Purkinje cell (primary cell): ENCODE data around the gene PUS1. TPM values are rescaled to one million over a fixed set of nuclear protein-coding genes. Genes with fewer than 3 reads are reported as not detected.

Experiments
- polyA plus RNA-seq: library from polyadenylated mRNA; unstranded; fragments of >200 nt; fragmentation: Nextera tagmentation; gene quantifications from 2 replicates; pipeline ENCODE4 v1.2.1, GENCODE V29; 2014

PUS1 gene
- 1.8 and 2.4 TPM in 2 replicates for polyA plus RNA-seq

GRCh38 chr12:131928711-131929580 lies at the start of gene PUS1:
Gene PUS1, plus strand, starts transcription at chr12:131929276. Its CDS starts 447 bp downstream, at chr12:131929723.

GRCh38 chr12:131894313-131894860 lies 34.7 kb upstream of the PUS1 start, which contains the start of gene ULK1:
Gene ULK1, plus strand, starts transcription at chr12:131894622. Its CDS starts 380 bp downstream, at chr12:131895002.

GRCh38 chr12:131949431-131950181 lies 20.5 kb downstream of the PUS1 start, which contains the start of gene EP400:
Gene EP400, plus strand, starts transcription at chr12:131949942. Its CDS starts 10,678 bp downstream, at chr12:131960620.

Other genes with a start within 250 kb of the PUS1 start
- gene SFSWAP, start 218.2 kb upstream of the PUS1 start, polyA plus RNA-seq = 3.3 and 4.5 TPM in 2 replicates
- gene MMP17, start 100.9 kb upstream of the PUS1 start, polyA plus RNA-seq = 0.69 TPM in 1 of 2 replicates, not detected in the other
- gene ULK1, start 34.7 kb upstream of the PUS1 start, polyA plus RNA-seq = 1.7 and 2.3 TPM in 2 replicates
- gene EP400, start 20.7 kb downstream of the PUS1 start, polyA plus RNA-seq = 4.6 and 6.6 TPM in 2 replicates
- gene DDX51, start 215.0 kb downstream of the PUS1 start, polyA plus RNA-seq = 1.8 and 3.9 TPM in 2 replicates
- gene NOC4L, start 215.2 kb downstream of the PUS1 start, polyA plus RNA-seq = 4.7 and 6.2 TPM in 2 replicates